Omental fat pad (tissue), 4 donors: ENCODE measurements around the gene DEFB121. TPM values are rescaled to one million over a fixed set of nuclear protein-coding genes. Genes with fewer than 3 reads are reported as not detected.
"Not testable (repeated sequence)": the region's sequence is repeated elsewhere in the genome, so short reads cannot be mapped to it uniquely, and the experiment has no call there.

Source experiments
- ATAC-seq: fragments of 150-250 bp; one replicate; pipeline ENCODE4 v1.9.1; 2016; ENCODE audit warnings: mild to moderate bottlenecking, moderate library complexity; ENCODE audit not compliant: low FRiP score
- DNase-seq: peaks from one replicate; pipeline ENCODE4 v3.0.0-alpha.2; 2019; ENCODE audit warnings: low spot score
- total RNA-seq, 4 donors: library from RNA; depleted of rRNA; stranded (reverse); fragments of >200 nt; gene quantifications; one replicate each; pipeline ENCODE4 v1.1.0, GENCODE V29; 2016
- TF ChIP-seq, protein P1 (sequence below), 3 donors: fragments of 450-650 bp; IDR thresholded peaks; one replicate each; pipeline ENCODE4 v1.5.1; 2016 to 2017; ENCODE audit warnings: antibody characterized with exemption in 3 of 3, mild to moderate bottlenecking in 3 of 3, moderate library complexity in 2 of 3

The DEFB121 gene
- total RNA-seq, 4 donors from 2014 or later = not detected

- no peak for ATAC-seq
- TF ChIP-seq, protein P1, sequence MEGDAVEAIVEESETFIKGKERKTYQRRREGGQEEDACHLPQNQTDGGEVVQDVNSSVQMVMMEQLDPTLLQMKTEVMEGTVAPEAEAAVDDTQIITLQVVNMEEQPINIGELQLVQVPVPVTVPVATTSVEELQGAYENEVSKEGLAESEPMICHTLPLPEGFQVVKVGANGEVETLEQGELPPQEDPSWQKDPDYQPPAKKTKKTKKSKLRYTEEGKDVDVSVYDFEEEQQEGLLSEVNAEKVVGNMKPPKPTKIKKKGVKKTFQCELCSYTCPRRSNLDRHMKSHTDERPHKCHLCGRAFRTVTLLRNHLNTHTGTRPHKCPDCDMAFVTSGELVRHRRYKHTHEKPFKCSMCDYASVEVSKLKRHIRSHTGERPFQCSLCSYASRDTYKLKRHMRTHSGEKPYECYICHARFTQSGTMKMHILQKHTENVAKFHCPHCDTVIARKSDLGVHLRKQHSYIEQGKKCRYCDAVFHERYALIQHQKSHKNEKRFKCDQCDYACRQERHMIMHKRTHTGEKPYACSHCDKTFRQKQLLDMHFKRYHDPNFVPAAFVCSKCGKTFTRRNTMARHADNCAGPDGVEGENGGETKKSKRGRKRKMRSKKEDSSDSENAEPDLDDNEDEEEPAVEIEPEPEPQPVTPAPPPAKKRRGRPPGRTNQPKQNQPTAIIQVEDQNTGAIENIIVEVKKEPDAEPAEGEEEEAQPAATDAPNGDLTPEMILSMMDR (IDR thresholded peaks at IDR 0.05) = no peak
- DNase-seq = no peak
Observed at GRCh38 chr20:31430568-31431115, 24.6 kb upstream of the DEFB121 start.

DNA sequence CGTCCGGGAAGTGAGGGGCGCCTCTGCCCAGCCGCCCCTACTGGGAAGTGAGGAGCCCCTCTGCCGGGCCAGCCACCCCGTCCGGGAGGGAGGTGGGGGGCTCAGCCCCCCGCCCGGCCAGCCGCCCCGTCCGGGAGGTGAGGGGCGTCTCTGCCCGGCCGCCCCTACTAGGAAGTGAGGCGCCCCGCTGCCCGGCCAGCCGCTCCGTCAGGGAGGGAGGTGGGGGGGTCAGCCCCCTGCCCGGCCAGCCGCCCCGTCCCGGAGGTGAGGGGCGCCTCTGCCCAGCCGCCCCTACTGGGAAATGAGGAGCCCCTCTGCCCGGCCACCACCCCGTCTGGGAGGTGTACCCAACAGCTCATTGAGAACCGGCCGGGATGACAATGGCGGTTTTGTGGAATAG, 21.6 kb upstream of the DEFB121 start:
- ATAC-seq = not testable (repeated sequence)

GRCh38 chr20:31426891-31427551, 21.0 kb upstream of the DEFB121 start:
- not testable (repeated sequence) for DNase-seq, ATAC-seq

More for the DNA sequence above, 21.6 kb upstream of the DEFB121 start:
- not testable (repeated sequence) for DNase-seq

DNA sequence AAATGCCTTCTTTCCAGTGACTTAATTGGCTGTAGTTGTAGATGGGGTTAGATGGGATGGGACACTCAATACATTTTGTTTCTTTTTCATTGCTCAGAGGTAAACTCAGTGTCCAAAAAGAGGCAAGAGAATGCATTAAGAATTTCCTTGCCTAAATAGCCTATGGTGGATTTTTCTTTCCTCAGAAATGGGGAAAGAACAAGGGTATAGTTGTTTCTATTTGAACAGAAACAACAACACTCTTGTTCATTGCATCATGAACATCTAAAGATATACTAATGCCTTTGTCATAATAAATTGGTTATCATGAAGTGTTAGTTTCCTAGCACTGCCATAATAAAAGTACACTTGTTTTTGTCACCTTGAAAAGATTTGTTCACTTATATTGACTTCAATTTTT, 19.8 kb upstream of the DEFB121 start:
- TF ChIP-seq, protein P1 (IDR thresholded peaks at IDR 0.05) = no peak
- ATAC-seq = no peak
- DNase-seq = no peak

GRCh38 chr20:31418307-31418706, 12.3 kb upstream of the DEFB121 start:
- TF ChIP-seq, protein P1 (IDR thresholded peaks at IDR 0.05) = no peak
- DNase-seq (no peak), ATAC-seq (no peak)

DNA sequence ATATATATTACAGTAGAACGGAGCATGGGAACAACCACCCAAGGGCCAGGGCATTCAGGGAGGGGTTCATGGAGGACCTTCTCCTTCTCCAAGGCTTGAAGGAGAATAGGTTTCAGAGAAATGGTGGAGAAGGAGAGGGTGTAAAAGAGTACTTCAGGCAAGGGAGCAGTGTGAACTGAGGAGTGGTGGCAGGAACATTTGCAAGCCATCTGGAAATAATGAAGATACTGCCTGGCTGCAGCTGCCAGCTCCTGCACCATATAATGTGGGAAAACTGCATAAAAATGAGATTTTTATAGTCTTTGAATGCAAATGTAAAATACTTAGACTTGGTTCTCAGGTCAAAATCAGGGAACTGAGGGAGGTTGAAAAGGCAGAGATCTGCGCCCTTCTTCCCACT, 9.6 kb upstream of the DEFB121 start:
- ATAC-seq = no peak
- TF ChIP-seq, protein P1 (IDR thresholded peaks at IDR 0.05) = no peak

GRCh38 chr20:31414381-31414780, 8.4 kb upstream of the DEFB121 start:
- no peak for ATAC-seq

More for the DNA sequence above, 9.6 kb upstream of the DEFB121 start:
- no peak for DNase-seq

DNA sequence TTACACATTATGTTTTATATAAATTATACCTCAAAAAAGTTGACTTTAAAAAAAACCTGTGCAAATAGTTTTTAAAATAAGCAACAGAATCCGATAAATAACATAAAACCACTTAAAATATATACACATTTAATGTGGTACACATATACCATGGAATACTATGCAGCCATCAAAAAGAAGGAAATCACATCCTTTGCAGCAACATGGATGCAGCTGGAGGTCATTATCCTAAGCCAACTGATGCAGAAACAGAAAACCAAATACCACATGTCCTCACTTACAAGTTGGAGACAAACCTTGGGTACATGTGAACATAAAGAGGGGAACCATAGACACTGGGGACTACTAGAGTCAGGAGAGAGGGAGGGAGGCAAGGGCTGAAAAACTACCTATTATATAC, 4.0 kb upstream of the DEFB121 start:
- ATAC-seq (no peak), DNase-seq (no peak)
- TF ChIP-seq, protein P1 (IDR thresholded peaks at IDR 0.05) = no peak

More at GRCh38 chr20:31414381-31414780, 8.4 kb upstream of the DEFB121 start:
- TF ChIP-seq, protein P1 (IDR thresholded peaks at IDR 0.05) = no peak
- no peak for DNase-seq
